Airway epithelial cell (primary cell): ENCODE results near the gene COPS8. TPM values are rescaled to one million over a fixed set of nuclear protein-coding genes. Genes with fewer than 3 reads are reported as not detected.

ENCODE experiments used
- total RNA-seq: library from RNA; depleted of rRNA; stranded (reverse); fragments of >200 nt; gene quantifications from 2 replicates; pipeline ENCODE4 v1.2.3, GENCODE V29; 2015

Gene COPS8
- 87.3 and 110 TPM in 2 replicates for total RNA-seq

DNA sequence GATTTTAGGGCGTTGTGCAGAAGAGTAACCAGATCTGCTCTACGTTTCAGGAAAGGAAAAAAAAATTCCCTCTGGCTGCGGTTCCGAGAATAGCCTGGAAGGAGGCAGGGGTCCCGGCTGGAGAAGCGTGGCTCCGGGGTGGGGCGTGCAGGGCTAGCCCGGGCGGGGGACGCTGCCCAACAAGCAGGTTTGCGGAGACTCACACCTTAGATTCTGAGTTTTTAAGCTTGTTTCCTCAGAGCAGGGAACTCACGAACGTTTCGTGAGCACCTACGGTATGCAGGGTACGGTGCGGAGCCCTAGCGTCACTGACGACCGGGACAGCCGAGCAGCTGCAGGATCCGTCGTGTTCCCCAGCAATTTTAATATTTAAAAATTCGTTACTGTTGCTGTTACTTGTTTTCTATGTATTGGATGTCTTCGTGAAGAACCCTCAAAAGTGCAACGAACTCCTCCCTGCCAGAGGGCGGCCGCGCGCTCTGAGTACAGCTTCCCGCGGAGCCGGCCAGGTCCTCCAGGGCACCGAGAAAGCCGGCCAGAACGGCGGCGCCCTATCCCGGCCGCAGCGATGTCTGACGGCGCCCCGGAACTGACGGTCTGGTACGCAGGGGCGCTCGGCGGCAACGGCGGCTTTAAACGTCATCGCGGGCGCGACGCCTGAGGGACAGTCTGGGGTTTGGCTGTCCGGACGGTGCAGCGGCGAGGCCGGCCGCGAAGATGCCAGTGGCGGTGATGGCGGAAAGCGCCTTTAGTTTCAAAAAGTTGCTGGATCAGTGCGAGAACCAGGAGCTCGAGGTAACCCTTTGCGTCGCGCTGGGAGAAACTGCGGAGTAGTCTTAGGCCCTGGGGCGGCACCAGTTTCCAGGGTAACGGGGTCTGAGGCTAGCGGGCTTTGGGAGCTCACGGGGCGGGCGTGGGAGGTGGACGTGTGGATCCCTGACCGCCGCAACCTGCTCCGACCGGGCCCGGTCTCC is at the start of gene COPS8:
Gene COPS8 (plus strand): TSS at position 642 of the 974 bp plus-strand sequence. CDS start 76 bp downstream, at position 718.

